HG03039 (cell line): Measurements from ENCODE around the gene KRT6C.

ENCODE experiments used
- ATAC-seq: cut with Tn5 transposase; IDR thresholded peaks from one replicate; pipeline ENCODE4 v1.9.1; 2021; ENCODE audit warnings: mild to moderate bottlenecking, moderate library complexity; ENCODE audit not compliant: unreplicated experiment

KRT6C gene

GRCh38 chr12:52473768-52474167 is at the start of gene KRT6C:
Gene KRT6C (minus strand): TSS chr12:52473805. CDS start chr12:52473737, 68 bp downstream.
- no peak for ATAC-seq

GRCh38 chr12:52522346-52523011 is 48.9 kb upstream of the KRT6C start:
- ATAC-seq = no peak

GRCh38 chr12:52521568-52522266 is 48.1 kb upstream of the KRT6C start:
- ATAC-seq = no peak

- no peak for ATAC-seq
These were observed 47.6 kb upstream of the KRT6C start for GRCh38 chr12:52521175-52521567.

GRCh38 chr12:52519826-52520662 is 46.4 kb upstream of the KRT6C start, which contains the start of gene KRT5:
Gene KRT5 (minus strand): TSS chr12:52520394. CDS start chr12:52520296, 98 bp downstream.
- no peak for ATAC-seq

- no peak for ATAC-seq
These were observed 45.7 kb upstream of the KRT6C start for GRCh38 chr12:52519387-52519703.

GRCh38 chr12:52518574-52519386 is 45.2 kb upstream of the KRT6C start:
- ATAC-seq = no peak

GRCh38 chr12:52517888-52518287 is 44.3 kb upstream of the KRT6C start:
- ATAC-seq = no peak

- ATAC-seq = no peak
These were observed 43.6 kb upstream of the KRT6C start for GRCh38 chr12:52517005-52517835.

GRCh38 chr12:52515927-52516831 is 42.6 kb upstream of the KRT6C start:
- no peak for ATAC-seq

- no peak for ATAC-seq
These were observed 41.7 kb upstream of the KRT6C start for GRCh38 chr12:52515319-52515646.

GRCh38 chr12:52514471-52515318 is 41.1 kb upstream of the KRT6C start:
- ATAC-seq = no peak

- no peak for ATAC-seq
These were observed 40.1 kb upstream of the KRT6C start for GRCh38 chr12:52513736-52514135.

GRCh38 chr12:52508211-52508610 is 34.6 kb upstream of the KRT6C start:
- ATAC-seq = no peak

GRCh38 chr12:52506858-52507715 is 33.5 kb upstream of the KRT6C start:
- ATAC-seq = no peak

- ATAC-seq = no peak
These were observed 29.3 kb upstream of the KRT6C start for GRCh38 chr12:52502877-52503276.

- no peak for ATAC-seq
These were observed 27.9 kb upstream of the KRT6C start for GRCh38 chr12:52501490-52501889.
